ENCODE measurements around the gene DOK3.
A peak's percentile ranks its signal among the peaks of the same experiment; 100 is the strongest.
"Not testable (repeated sequence)": the region's sequence is repeated elsewhere in the genome, so short reads cannot be mapped to it uniquely, and the experiment has no call there.

DOK3 gene

GRCh38 chr5:177534433-177534832 is 24.8 kb upstream of the DOK3 start:
- not testable (repeated sequence) for DNase-seq

GRCh38 chr5:177531209-177531940 is 21.7 kb upstream of the DOK3 start:
- DNase-seq = no peak

- no peak for DNase-seq
Observed at GRCh38 chr5:177530638-177531037, 21.0 kb upstream of the DOK3 start.

GRCh38 chr5:177529247-177530203 is 19.9 kb upstream of the DOK3 start:
- DNase-seq = no peak

- DNase-seq = no peak
Observed at GRCh38 chr5:177528631-177529030, 19.0 kb upstream of the DOK3 start.

GRCh38 chr5:177527595-177527994 is 18.0 kb upstream of the DOK3 start:
- no peak for DNase-seq

- no peak for DNase-seq
Observed at GRCh38 chr5:177526791-177527190, 17.2 kb upstream of the DOK3 start.

- no peak for DNase-seq
Observed at GRCh38 chr5:177526191-177526590, 16.6 kb upstream of the DOK3 start.

- DNase-seq = no peak
Observed at GRCh38 chr5:177524941-177525655, 15.5 kb upstream of the DOK3 start.

GRCh38 chr5:177524539-177524900 is 14.9 kb upstream of the DOK3 start:
- DNase-seq = no peak

- no peak for DNase-seq
Observed at GRCh38 chr5:177523711-177524538, 14.3 kb upstream of the DOK3 start.

GRCh38 chr5:177520916-177521513 is 11.4 kb upstream of the DOK3 start:
- no peak for DNase-seq

GRCh38 chr5:177520271-177520670 is 10.6 kb upstream of the DOK3 start:
- DNase-seq = no peak

GRCh38 chr5:177519463-177520235 is 10.0 kb upstream of the DOK3 start:
- DNase-seq = no peak

GRCh38 chr5:177516601-177517568 is 7.3 kb upstream of the DOK3 start, which contains the start of gene DDX41:
Gene DDX41, minus strand, starts transcription at chr5:177516961. Its CDS starts 16 bp downstream, at chr5:177516945.
- DNase-seq = peak; percentile 96 to 99

- DNase-seq = no peak
Observed at GRCh38 chr5:177515580-177515979, 6.0 kb upstream of the DOK3 start.

GRCh38 chr5:177514541-177514940 is 4.9 kb upstream of the DOK3 start:
- DNase-seq = no peak

- DNase-seq = no peak
Observed at GRCh38 chr5:177513500-177513899, 3.9 kb upstream of the DOK3 start.

GRCh38 chr5:177512736-177513380 is 3.2 kb upstream of the DOK3 start:
- DNase-seq = no peak

Measured in NCI-H2081 (cell line).